Mesenchymal stem cell (in vitro differentiated cells and primary cell): ENCODE results near the gene FTO.
A peak's percentile ranks its signal among the peaks of the same experiment; 100 is the strongest.

Experiments
- DNase-seq: peaks from one replicate; pipeline ENCODE4 v3.0.0-alpha.2; 2013
- H2AFZ ChIP-seq: one replicate; pipeline ENCODE4 v1.6.1; 2013; ENCODE audit warnings: low read depth, mild to moderate bottlenecking, control low read depth, inconsistent platforms, low read length, moderate library complexity
- H2AK5ac ChIP-seq: 2 replicates; pipeline ENCODE4 v1.6.1; 2013; ENCODE audit warnings: low read length, moderate library complexity, mild to moderate bottlenecking, inconsistent platforms; ENCODE audit not compliant: severe bottlenecking
- H2BK120ac ChIP-seq: one replicate; pipeline ENCODE4 v1.6.1; 2013; ENCODE audit warnings: low read depth, mild to moderate bottlenecking, inconsistent platforms, low read length, moderate library complexity
- H2BK12ac ChIP-seq, 2 experiments: one replicate each; pipeline ENCODE4 v1.6.1; 2013; ENCODE audit warnings: inconsistent platforms in 2 of 2, low read length in 2 of 2, mild to moderate bottlenecking in 2 of 2, moderate library complexity in 2 of 2, control low read depth in 1 of 2
- H2BK15ac ChIP-seq: one replicate; pipeline ENCODE4 v1.6.1; 2013; ENCODE audit warnings: mild to moderate bottlenecking, low read depth, inconsistent platforms; ENCODE audit not compliant: poor library complexity, severe bottlenecking
- H2BK5ac ChIP-seq: 2 replicates; pipeline ENCODE4 v1.6.1; 2013; ENCODE audit warnings: low read depth, mild to moderate bottlenecking, low read length, control low read depth, inconsistent platforms; ENCODE audit not compliant: poor library complexity, severe bottlenecking
- H3K14ac ChIP-seq, 2 experiments: one replicate each; pipeline ENCODE4 v1.6.1; 2013; ENCODE audit warnings: inconsistent platforms in 2 of 2, low read length in 2 of 2, control low read depth in 1 of 2, mild to moderate bottlenecking in 1 of 2, moderate library complexity in 1 of 2
- H3K18ac ChIP-seq, 2 experiments: one replicate each; pipeline ENCODE4 v1.6.1; 2013; ENCODE audit warnings: inconsistent platforms in 2 of 2, low read length in 2 of 2, control low read depth in 1 of 2, low read depth in 1 of 2, mild to moderate bottlenecking in 1 of 2
- H3K23ac ChIP-seq, 2 experiments: one replicate each; pipeline ENCODE4 v1.6.1; 2013; ENCODE audit warnings: inconsistent platforms in 2 of 2, low read length in 2 of 2, mild to moderate bottlenecking in 2 of 2, moderate library complexity in 2 of 2, control low read depth in 1 of 2
- H3K27ac ChIP-seq: 2 replicates; pipeline ENCODE4 v1.5.1; 2013; ENCODE audit warnings: mild to moderate bottlenecking, moderate library complexity, low read length, control low read depth, inconsistent platforms; ENCODE audit not compliant: poor library complexity, severe bottlenecking
- H3K27me3 ChIP-seq, 2 experiments: 2 replicates each; pipeline versions ENCODE4 v1.6.1 to v1.7.0; 2013; ENCODE audit warnings: low read length in 2 of 2, mild to moderate bottlenecking in 2 of 2, moderate library complexity in 2 of 2, control low read depth in 1 of 2, inconsistent platforms in 1 of 2; ENCODE audit not compliant: control insufficient read depth in 1 of 2, insufficient read depth in 1 of 2
- H3K36me3 ChIP-seq, 2 experiments: 2 replicates each; pipeline versions ENCODE4 v1.6.1 to v1.7.0; 2013; ENCODE audit warnings: low read length in 2 of 2, control low read depth in 1 of 2, inconsistent platforms in 1 of 2, low read depth in 1 of 2, mild to moderate bottlenecking in 1 of 2; ENCODE audit not compliant: insufficient read depth in 2 of 2, control insufficient read depth in 1 of 2
- H3K4ac ChIP-seq, 2 experiments: one replicate each; pipeline ENCODE4 v1.6.1; 2013; ENCODE audit warnings: inconsistent platforms in 2 of 2, low read length in 2 of 2, mild to moderate bottlenecking in 2 of 2, moderate library complexity in 2 of 2, control low read depth in 1 of 2, low read depth in 1 of 2
- H3K4me1 ChIP-seq: 2 replicates; pipeline ENCODE4 v1.6.1; 2013; ENCODE audit warnings: low read depth, low read length, control low read depth; ENCODE audit not compliant: control insufficient read depth, insufficient read depth
- H3K4me2 ChIP-seq: 2 replicates; pipeline ENCODE4 v1.6.1; 2013; ENCODE audit warnings: low read length, mild to moderate bottlenecking, inconsistent platforms; ENCODE audit not compliant: poor library complexity, severe bottlenecking
- H3K4me3 ChIP-seq, 2 experiments: 2 replicates each; pipeline versions ENCODE4 v1.5.1 to v1.7.0; 2013; ENCODE audit warnings: low read length in 2 of 2, mild to moderate bottlenecking in 2 of 2, control low read depth in 1 of 2, low read depth in 1 of 2; ENCODE audit not compliant: insufficient read depth in 1 of 2
- H3K79me1 ChIP-seq: replicated peaks from 2 replicates; pipeline ENCODE4 v1.6.1; 2013; ENCODE audit warnings: mild to moderate bottlenecking, control low read depth, low read length, inconsistent platforms; ENCODE audit not compliant: poor library complexity, severe bottlenecking
- H3K9ac ChIP-seq: 2 replicates; pipeline ENCODE4 v1.7.0; 2013; ENCODE audit warnings: mild to moderate bottlenecking, low read length, moderate library complexity
- H3K9me3 ChIP-seq: 2 replicates; pipeline ENCODE4 v1.7.0; 2013; ENCODE audit warnings: mild to moderate bottlenecking, low read length; ENCODE audit not compliant: control insufficient read depth
- H4K8ac ChIP-seq: one replicate; pipeline ENCODE4 v1.6.1; 2013; ENCODE audit warnings: inconsistent platforms, mild to moderate bottlenecking, low read length, moderate library complexity
- H4K91ac ChIP-seq: one replicate; pipeline ENCODE4 v1.6.1; 2013; ENCODE audit warnings: mild to moderate bottlenecking, low read length, inconsistent platforms
- WGBS: methylation state at CpG from one replicate; pipeline ENCODE4 v1.1.7; 2013; ENCODE audit warnings: mixed read lengths; 5-methylcytosine and 5-hydroxymethylcytosine counted together

Gene FTO

DNA sequence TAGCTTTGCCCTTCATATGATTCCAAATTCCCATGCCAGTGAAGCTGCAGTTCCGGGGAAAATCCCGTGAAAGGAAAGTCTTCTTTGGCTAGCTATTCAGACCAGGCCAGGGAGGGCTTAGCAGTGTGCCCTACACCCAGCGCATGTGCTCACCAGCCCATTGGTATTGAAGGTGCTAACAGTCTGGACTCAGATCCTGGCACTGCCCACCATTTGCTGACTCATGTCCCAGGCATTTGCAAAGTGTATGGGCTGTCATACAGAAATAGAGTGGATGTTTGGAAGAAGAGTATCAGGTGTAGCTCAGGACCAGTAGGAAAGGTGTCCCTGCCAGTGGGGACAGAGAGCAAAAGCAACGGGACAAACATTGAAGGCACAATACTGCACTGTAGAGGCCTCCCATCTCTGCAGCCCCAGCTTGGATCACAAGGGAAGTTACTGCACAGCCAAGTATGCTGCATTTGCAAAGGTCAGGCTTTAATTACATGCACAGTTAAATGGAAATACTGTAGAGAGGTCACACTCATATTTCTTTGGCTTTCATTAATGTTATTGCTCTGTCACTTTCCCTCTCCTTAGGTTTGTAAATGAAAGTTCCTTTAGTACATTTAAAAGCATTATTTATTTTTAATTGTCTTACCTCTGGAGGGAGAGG is 362.6 kb downstream of the FTO start:
- Histone ChIP-seq H3K36me3 (no peaks in the 10 kb centered on the region), H2BK120ac (no peak overlapping the region), H2BK12ac (no peak overlapping the region), H2AK5ac (no peak overlapping the region), H3K23ac (no peak overlapping the region), H3K9me3 (no peaks in the 10 kb centered on the region), H3K14ac (peak overlapping the region in 1 of 2 experiments; percentile 71), H3K79me1 (no peaks in the 10 kb centered on the region), H3K4me1 (peaks cover 4% of the 10 kb centered on the region), H3K4me2 (no peak overlapping the region), H3K4ac (no peak overlapping the region), H3K18ac (no peak overlapping the region), H3K27ac (no peak overlapping the region), H2AFZ (no peak overlapping the region), H4K8ac (no peak overlapping the region), H2BK15ac (no peak overlapping the region), H3K9ac (no peak overlapping the region), H4K91ac (no peak overlapping the region), H2BK5ac (no peak overlapping the region), H3K4me3 (no peak overlapping the region), H3K27me3 (no peaks in the 10 kb centered on the region)
- DNase-seq = no peak
- WGBS = 95% methylated on average over 4 of the region's 4 CpGs

DNA sequence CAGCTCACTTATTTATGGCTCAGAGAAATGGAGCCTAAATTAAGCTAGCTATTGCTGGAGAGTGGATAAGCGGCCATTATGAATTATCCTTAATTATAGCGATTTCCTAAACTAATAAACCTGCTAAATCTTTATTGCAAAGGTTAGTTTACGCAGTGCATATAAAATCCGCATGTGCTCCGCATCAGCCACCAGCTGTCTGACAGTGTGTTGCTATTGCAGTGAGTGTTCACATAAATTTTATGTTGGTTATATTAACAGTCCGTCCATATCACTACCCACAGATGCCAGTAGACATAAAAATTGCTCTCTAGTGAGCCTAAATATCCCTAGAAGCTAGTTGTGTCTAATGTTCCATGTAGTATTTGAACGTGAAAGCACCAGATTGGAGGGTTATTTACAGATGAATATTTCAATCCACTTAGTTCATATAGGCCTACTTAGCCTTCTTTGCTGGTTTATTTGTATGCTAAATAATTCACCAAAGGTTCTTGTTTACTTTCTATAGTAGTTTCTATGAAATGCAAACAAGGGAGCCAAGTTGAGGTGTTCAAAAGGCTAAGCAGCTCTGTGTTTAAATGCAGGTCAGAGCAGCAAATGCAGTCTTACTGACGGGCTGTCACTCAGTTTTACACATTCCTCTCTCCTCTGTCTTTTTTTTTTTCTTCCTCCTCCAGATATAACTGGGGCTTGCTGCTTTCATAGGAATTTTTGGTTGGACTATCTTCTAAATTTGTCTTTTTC is 363.5 kb downstream of the FTO start:
- no peak overlapping the region for H2AK5ac ChIP-seq
- H3K4me1 ChIP-seq = peaks cover 4% of the 10 kb centered on the region
- no peak overlapping the region for H2BK12ac ChIP-seq
- H4K91ac ChIP-seq = no peak overlapping the region
- no peaks in the 10 kb centered on the region for H3K27me3 ChIP-seq
- H3K23ac ChIP-seq = no peak overlapping the region
- no peak overlapping the region for H3K4me2 ChIP-seq
- H2BK15ac ChIP-seq = no peak overlapping the region
- no peak for DNase-seq
- H3K27ac ChIP-seq = no peak overlapping the region
- H4K8ac ChIP-seq = no peak overlapping the region
- WGBS = 87% methylated on average over 5 of the region's 8 CpGs
- H3K4me3 ChIP-seq = no peak overlapping the region
- H3K36me3 ChIP-seq = no peaks in the 10 kb centered on the region
- no peaks in the 10 kb centered on the region for H3K79me1 ChIP-seq
- no peak overlapping the region for H3K4ac ChIP-seq
- H3K14ac ChIP-seq = no peak overlapping the region
- no peaks in the 10 kb centered on the region for H3K9me3 ChIP-seq
- no peak overlapping the region for H2BK120ac ChIP-seq
- H3K9ac ChIP-seq = no peak overlapping the region
- H2AFZ ChIP-seq = no peak overlapping the region
- no peak overlapping the region for H2BK5ac ChIP-seq
- no peak overlapping the region for H3K18ac ChIP-seq

GRCh38 chr16:54068212-54068611 is 364.3 kb downstream of the FTO start:
- Histone ChIP-seq H2BK5ac (no peak overlapping the region), H2BK15ac (no peak overlapping the region), H4K8ac (no peak overlapping the region), H4K91ac (no peak overlapping the region), H3K27ac (no peak overlapping the region), H3K23ac (no peak overlapping the region), H3K4ac (no peak overlapping the region), H3K4me3 (no peak overlapping the region), H3K9ac (no peak overlapping the region), H3K18ac (no peak overlapping the region), H2BK12ac (no peak overlapping the region), H3K9me3 (no peaks in the 10 kb centered on the region), H2AFZ (no peak overlapping the region), H3K14ac (no peak overlapping the region), H3K4me2 (no peak overlapping the region), H2AK5ac (no peak overlapping the region), H3K4me1 (peaks cover 4% of the 10 kb centered on the region), H3K27me3 (no peaks in the 10 kb centered on the region), H3K36me3 (no peaks in the 10 kb centered on the region), H3K79me1 (no peaks in the 10 kb centered on the region), H2BK120ac (no peak overlapping the region)
- no peak for DNase-seq
- WGBS = 98% methylated on average over 2 of the region's 2 CpGs

GRCh38 chr16:54069601-54070239 is 365.8 kb downstream of the FTO start:
- no peak overlapping the region for H3K27ac ChIP-seq
- no peak overlapping the region for H3K4me3 ChIP-seq
- no peak overlapping the region for H4K8ac ChIP-seq
- H3K4me1 ChIP-seq = peaks cover 4% of the 10 kb centered on the region
- H3K9ac ChIP-seq = no peak overlapping the region
- no peak overlapping the region for H3K18ac ChIP-seq
- H3K27me3 ChIP-seq = no peaks in the 10 kb centered on the region
- no peak overlapping the region for H3K4me2 ChIP-seq
- H3K4ac ChIP-seq = no peak overlapping the region
- H3K36me3 ChIP-seq = no peaks in the 10 kb centered on the region
- H2BK15ac ChIP-seq = no peak overlapping the region
- no peak overlapping the region for H3K14ac ChIP-seq
- H2AK5ac ChIP-seq = no peak overlapping the region
- H2BK5ac ChIP-seq = no peak overlapping the region
- H4K91ac ChIP-seq = no peak overlapping the region
- no peak overlapping the region for H3K23ac ChIP-seq
- no peak overlapping the region for H2AFZ ChIP-seq
- no peak for DNase-seq
- H3K79me1 ChIP-seq = no peaks in the 10 kb centered on the region
- H2BK12ac ChIP-seq = no peak overlapping the region
- H3K9me3 ChIP-seq = no peaks in the 10 kb centered on the region
- WGBS = 93% methylated on average over 3 of the region's 3 CpGs
- no peak overlapping the region for H2BK120ac ChIP-seq
